Stimulated activated naive CD8-positive, alpha-beta T cell treated with anti-CD3 and anti-CD28 coated beads, Interleukin-15, Interleukin-2, amounts not matched to agents 100 ng/mL and 50 ng/mL, for 24 hours (primary cell): ENCODE data around the gene PTGR3.

Experiments
- H3K27ac Mint-ChIP-seq: one replicate; pipeline ENCODE4 v1.8.0; 2021; ENCODE audit warnings: mild to moderate bottlenecking, mixed read lengths
- H3K27me3 Mint-ChIP-seq: one replicate; pipeline ENCODE4 v1.8.0; 2021; ENCODE audit warnings: mixed read lengths
- H3K36me3 Mint-ChIP-seq: one replicate; pipeline ENCODE4 v1.8.0; 2021; ENCODE audit warnings: low read depth, mixed read lengths
- H3K4me1 Mint-ChIP-seq: one replicate; pipeline ENCODE4 v1.8.0; 2021; ENCODE audit warnings: low read depth, mixed read lengths
- H3K4me3 Mint-ChIP-seq: one replicate; pipeline ENCODE4 v1.8.0; 2021; ENCODE audit warnings: mild to moderate bottlenecking, mixed read lengths
- H3K9me3 Mint-ChIP-seq: one replicate; pipeline ENCODE4 v1.8.0; 2021; ENCODE audit warnings: mixed read lengths

PTGR3 gene

GRCh38 chr18:75213611-75214331 is 4.8 kb upstream of the PTGR3 start:
- Mint-ChIP-seq H3K9me3 (no peaks in the 10 kb centered on the region), H3K27me3 (no peaks in the 10 kb centered on the region), H3K36me3 (no peaks in the 10 kb centered on the region), H3K4me1 (peaks cover 65% of the 10 kb centered on the region), H3K4me3 (peak overlapping the region; percentile 80), H3K27ac (peak overlapping the region; percentile 56)

DNA sequence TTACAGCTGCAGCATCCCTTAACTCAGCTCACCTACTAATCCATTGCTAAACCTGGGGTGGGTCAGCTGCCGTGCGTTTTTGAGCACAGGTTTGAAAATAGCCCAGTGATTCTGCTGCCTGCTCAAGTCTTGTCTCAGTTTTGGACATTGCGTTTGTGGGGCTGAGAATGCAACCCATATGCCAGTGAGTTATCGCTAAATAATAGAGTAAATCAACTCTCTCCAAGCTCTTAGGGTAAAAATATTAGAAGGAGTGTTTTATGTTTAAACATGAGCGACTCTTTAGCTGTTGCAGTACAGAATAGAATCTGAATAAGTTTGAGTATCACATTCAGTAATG is 3.8 kb upstream of the PTGR3 start:
- peaks cover 3% of the 10 kb centered on the region for H3K36me3 Mint-ChIP-seq
- no peaks in the 10 kb centered on the region for H3K9me3 Mint-ChIP-seq
- H3K4me3 Mint-ChIP-seq = peak overlapping the region; percentile 80
- no peaks in the 10 kb centered on the region for H3K27me3 Mint-ChIP-seq
- peaks cover 66% of the 10 kb centered on the region for H3K4me1 Mint-ChIP-seq
- H3K27ac Mint-ChIP-seq = peak overlapping the region; percentile 79

DNA sequence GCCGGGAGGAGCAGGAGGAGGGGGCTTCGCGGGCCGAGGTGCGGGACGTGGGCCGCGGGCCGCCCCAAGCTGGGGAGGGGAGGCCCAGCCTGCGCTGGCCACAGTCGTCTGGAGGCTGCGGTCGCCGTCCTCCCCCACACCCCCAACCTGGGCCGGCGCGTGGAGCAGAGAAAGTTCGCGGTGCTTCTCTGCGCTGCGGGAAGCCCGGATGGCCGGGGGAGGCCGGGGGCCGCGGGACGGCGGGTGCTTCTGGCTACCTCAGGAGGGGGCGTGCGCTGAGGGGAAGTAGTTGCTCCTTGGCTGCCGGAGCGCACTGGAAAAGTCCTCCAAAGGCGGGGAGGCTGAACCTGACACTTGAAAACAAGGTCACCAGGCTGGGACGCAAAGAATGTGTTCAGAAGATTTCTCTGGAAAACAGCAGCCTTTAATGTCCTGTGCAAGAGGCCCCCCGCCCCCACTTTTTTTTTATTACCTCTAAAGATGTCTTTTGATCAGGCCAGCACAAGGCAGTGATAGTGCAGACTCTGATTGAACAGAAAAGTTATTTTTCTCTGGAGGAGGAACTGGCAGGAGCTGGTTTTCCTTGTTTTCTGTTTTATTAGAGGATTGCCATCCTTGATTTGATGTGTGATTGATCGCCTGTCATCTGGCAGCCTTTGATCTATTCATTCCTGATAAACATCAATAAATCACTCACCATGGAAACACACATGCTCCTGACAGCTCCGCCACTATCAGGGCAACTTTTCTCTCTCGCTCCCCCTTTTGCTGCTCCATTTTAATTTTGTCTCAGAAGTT is 3.2 kb upstream of the PTGR3 start:
- peak overlapping the region; percentile 80 for H3K4me3 Mint-ChIP-seq
- no peaks in the 10 kb centered on the region for H3K9me3 Mint-ChIP-seq
- H3K27ac Mint-ChIP-seq = peak overlapping the region; percentile 79
- H3K27me3 Mint-ChIP-seq = no peaks in the 10 kb centered on the region
- peaks cover 4% of the 10 kb centered on the region for H3K36me3 Mint-ChIP-seq
- H3K4me1 Mint-ChIP-seq = peaks cover 66% of the 10 kb centered on the region

DNA sequence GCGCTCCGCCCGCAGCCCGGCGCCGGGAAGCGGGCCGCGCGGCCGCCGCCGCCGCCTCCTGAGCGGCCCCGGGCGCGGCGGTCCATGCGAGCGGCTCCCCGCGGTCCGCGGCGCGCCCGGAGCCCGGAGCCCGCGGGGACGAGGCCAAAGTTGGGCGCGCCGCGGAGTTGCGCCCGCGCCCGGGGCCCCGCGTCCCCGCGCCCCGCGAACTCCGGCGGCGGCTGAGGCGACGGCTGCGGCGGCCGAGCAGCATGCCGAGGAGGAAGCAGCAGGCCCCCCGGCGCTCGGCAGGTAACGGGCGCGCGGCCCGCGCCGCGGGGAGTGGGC is 2.6 kb upstream of the PTGR3 start:
- Mint-ChIP-seq H3K27me3 (no peaks in the 10 kb centered on the region), H3K9me3 (no peaks in the 10 kb centered on the region), H3K4me1 (peaks cover 66% of the 10 kb centered on the region), H3K27ac (no peak overlapping the region), H3K36me3 (peaks cover 4% of the 10 kb centered on the region), H3K4me3 (no peak overlapping the region)

DNA sequence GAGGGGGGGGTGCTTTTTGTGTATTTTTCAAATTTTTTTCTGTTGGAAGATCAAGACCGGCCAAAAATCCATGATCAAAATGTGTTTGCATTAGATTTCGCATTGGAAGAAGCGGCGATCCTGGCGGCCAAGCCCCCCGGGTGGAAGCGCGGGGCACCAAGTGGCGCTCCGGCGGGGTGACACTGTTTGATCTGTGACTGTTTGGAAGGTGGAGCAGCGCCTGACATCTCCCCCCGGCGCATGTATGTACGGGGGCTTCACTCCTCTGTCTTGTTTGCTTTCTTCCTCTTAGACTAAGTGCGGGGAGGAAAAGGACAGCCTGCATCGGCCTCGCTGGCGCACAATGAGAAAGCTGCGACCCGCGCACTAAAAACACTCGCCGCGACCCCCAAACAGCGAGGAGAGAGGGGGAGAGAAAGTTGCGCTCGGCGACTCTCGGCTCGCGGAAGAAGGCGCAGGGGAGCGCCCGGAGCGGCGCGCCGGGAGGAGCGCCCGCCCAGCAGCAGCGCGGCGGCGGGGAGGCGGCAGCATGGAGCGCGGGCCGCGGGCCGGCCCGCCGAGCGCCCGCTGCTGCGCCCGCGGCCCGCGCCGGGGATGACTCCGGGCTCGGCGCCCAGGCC is 2.2 kb upstream of the PTGR3 start:
- H3K27me3 Mint-ChIP-seq = no peaks in the 10 kb centered on the region
- H3K36me3 Mint-ChIP-seq = peaks cover 4% of the 10 kb centered on the region
- no peaks in the 10 kb centered on the region for H3K9me3 Mint-ChIP-seq
- peak overlapping the region; percentile 95 for H3K27ac Mint-ChIP-seq
- H3K4me1 Mint-ChIP-seq = peaks cover 66% of the 10 kb centered on the region
- H3K4me3 Mint-ChIP-seq = peak overlapping the region; percentile 92

- Mint-ChIP-seq H3K36me3 (peaks cover 4% of the 10 kb centered on the region), H3K27me3 (peaks cover 2% of the 10 kb centered on the region), H3K27ac (peak within 1 kb of the TSS; percentile 95), H3K4me3 (peak within 1 kb of the TSS; percentile 92), H3K9me3 (no peaks in the 10 kb centered on the region), H3K4me1 (peaks cover 67% of the 10 kb centered on the region)
Measured at GRCh38 chr18:75210274-75211001, 1.5 kb upstream of the PTGR3 start, which contains the start of gene TSHZ1. TSS of gene TSHZ1 (plus strand) at chr18:75210797. CDS start at chr18:75211877, 1,080 bp downstream.

DNA sequence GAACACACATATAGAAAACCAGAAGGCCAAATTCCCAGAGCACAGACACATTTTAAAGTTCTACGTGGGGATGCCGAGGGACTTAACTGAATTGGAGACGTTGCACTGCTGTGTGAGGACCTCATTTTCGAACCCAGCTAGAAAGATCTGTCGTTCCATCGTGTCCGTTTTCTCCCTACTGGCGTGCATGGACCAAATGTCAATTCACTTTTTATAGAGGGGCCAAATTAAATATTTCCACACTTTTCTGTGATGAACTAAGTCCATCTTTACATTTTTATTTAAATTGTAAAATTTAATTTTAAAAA is 966 bp upstream of the PTGR3 start:
- peak overlapping the region; percentile 95 for H3K27ac Mint-ChIP-seq
- H3K36me3 Mint-ChIP-seq = peaks cover 4% of the 10 kb centered on the region
- H3K9me3 Mint-ChIP-seq = no peaks in the 10 kb centered on the region
- H3K27me3 Mint-ChIP-seq = peaks cover 3% of the 10 kb centered on the region
- H3K4me1 Mint-ChIP-seq = peaks cover 67% of the 10 kb centered on the region
- H3K4me3 Mint-ChIP-seq = peak overlapping the region; percentile 92

DNA sequence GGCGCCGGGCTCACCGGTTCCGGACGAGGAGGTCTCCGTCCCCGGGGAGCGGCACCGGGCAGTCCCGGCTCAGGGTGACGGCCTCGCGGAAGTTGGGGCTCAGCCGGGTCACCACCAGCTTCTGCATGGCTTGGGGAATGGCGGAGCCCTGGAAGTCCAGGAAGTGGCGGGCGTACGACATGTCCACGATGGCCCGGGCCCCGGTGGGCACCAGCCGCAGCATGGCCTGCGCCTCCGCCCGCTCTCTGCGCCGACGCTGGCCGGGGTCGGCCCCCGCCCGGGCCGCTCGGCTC is 157 bp downstream of the PTGR3 start:
- Mint-ChIP-seq H3K4me1 (peaks cover 57% of the 10 kb centered on the region), H3K27me3 (peaks cover 3% of the 10 kb centered on the region), H3K4me3 (peak overlapping the region; percentile 97), H3K36me3 (peaks cover 4% of the 10 kb centered on the region), H3K27ac (no peak overlapping the region), H3K9me3 (no peaks in the 10 kb centered on the region)

DNA sequence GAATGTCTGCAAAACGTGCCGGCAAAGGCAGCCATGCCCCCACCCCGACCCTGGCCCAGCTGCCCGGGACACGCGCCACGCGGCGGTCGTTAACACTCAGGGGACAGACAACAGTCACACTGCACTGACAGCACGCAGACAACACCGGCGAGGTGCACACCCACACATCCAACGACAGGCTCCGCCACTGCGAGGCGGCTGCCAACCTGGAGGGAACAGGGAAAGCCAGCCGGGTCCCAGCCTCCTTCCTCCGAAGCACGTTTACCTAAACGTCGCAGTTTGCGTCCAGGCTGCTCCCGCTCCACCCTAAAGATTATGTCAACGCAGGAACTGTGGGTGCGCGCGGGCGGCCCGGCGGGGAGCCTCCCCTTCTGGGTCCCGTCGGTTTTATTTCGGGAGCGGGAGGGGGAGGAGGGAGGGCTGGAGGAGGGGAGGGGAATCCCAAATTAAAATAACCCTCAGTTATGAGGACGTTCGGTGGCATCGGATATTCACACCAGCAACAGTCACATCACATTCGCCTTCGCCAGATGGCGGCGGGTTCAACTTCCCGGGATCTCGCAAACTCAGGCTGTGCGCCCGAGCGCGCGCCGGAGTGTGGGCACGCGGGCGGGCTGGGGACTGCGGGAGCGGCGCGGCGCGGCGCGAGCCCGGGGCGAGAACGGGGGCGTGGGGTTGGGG is 644 bp downstream of the PTGR3 start:
- no peaks in the 10 kb centered on the region for H3K9me3 Mint-ChIP-seq
- peaks cover 53% of the 10 kb centered on the region for H3K4me1 Mint-ChIP-seq
- peak overlapping the region; percentile 97 for H3K4me3 Mint-ChIP-seq
- peak overlapping the region; percentile 95 for H3K27ac Mint-ChIP-seq
- peaks cover 3% of the 10 kb centered on the region for H3K27me3 Mint-ChIP-seq
- H3K36me3 Mint-ChIP-seq = peaks cover 4% of the 10 kb centered on the region

DNA sequence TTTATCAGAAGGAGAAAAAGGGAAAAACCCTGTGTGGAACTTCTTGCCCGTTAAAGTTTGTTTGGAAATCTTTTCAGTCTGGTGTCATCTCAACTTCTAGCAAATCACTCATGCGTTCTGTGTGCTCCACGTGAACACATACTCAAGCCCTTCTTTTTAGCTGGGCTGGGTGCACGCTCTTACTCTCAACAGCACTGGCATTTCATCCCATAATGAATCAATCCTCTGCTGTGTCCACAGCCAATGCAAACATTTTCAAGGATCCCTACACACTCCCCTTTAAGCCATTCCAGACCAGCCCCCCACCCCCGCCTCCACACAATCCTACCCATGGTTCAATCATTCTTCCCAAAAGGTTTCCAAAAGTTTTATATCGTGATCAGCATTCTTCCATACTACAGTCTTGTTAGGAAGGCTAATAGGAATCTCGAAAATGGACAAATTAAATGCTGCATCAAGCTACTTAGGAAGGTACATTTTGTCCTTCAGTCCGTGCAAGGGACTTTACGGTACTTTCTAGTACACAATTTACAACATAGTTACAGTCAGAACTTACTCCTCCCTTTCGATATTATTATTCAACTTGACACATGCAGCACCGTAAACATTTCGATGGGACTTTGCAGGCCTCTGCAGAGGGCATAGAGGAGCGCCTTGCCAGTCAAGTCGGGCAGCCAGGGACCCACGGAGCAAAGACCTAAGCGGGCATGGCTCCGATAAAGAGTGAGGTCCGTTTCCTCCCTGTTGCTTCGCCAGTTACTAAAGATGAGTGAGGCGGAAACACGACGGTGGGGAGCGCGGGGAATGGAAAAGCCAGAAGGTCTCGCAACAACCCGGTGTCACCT is 1.4 kb downstream of the PTGR3 start:
- Mint-ChIP-seq H3K4me1 (peaks cover 45% of the 10 kb centered on the region), H3K27ac (peak overlapping the region; percentile 95), H3K9me3 (no peaks in the 10 kb centered on the region), H3K36me3 (peaks cover 10% of the 10 kb centered on the region), H3K4me3 (peak overlapping the region; percentile 97), H3K27me3 (peaks cover 3% of the 10 kb centered on the region)

DNA sequence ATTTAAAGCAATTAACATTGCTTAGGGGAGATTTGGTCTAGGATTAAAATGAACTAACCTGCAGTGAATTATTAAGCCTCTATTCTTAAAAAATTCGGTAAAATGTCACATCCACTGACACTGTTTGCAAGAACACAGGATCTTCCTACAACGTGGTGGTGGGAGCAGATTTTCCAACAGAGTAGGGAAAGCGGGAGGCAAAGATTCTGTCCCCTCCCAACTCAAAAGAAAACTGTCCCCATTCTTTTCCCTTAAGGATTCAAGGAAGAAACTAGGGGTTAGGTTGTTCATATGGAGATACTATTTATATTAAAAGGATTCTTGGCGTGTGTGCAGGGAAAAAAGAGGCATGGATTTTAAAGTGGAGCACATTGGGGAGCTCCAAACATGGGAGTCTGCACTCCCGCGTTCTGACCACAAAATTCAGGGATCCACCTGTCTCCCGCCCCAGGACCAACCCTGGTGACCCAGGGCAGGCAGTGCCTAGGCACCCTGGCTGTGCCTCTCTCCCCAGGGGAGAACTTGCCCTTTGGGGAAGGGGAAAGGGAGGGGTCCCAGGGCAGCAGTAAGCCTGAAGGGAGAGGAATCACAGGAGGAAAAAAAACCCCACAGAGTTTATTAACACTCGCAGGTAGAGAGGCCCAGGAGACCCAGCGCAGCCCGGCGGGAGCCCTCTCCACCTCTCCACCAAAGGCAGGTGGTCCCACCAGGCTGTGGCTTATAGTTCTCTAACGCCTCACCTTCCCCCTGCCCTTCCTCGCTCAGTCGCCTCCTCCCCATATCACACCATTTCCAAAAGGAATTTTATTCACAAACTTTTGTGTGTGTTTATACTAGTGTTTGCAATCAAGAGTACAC is 2.3 kb downstream of the PTGR3 start:
- Mint-ChIP-seq H3K9me3 (no peaks in the 10 kb centered on the region), H3K4me1 (peaks cover 42% of the 10 kb centered on the region), H3K27me3 (peaks cover 3% of the 10 kb centered on the region), H3K27ac (no peak overlapping the region), H3K4me3 (peak overlapping the region; percentile 97), H3K36me3 (peaks cover 14% of the 10 kb centered on the region)

- H3K4me1 Mint-ChIP-seq = peaks cover 52% of the 10 kb centered on the region
- peaks cover 3% of the 10 kb centered on the region for H3K27me3 Mint-ChIP-seq
- peaks cover 24% of the 10 kb centered on the region for H3K36me3 Mint-ChIP-seq
- no peaks in the 10 kb centered on the region for H3K9me3 Mint-ChIP-seq
- H3K27ac Mint-ChIP-seq = no peak overlapping the region
- peak overlapping the region; percentile 18 for H3K4me3 Mint-ChIP-seq
Measured at GRCh38 chr18:75205514-75206132, 3.3 kb downstream of the PTGR3 start.
